ENCODE results near the gene GSTA2.

DNA sequence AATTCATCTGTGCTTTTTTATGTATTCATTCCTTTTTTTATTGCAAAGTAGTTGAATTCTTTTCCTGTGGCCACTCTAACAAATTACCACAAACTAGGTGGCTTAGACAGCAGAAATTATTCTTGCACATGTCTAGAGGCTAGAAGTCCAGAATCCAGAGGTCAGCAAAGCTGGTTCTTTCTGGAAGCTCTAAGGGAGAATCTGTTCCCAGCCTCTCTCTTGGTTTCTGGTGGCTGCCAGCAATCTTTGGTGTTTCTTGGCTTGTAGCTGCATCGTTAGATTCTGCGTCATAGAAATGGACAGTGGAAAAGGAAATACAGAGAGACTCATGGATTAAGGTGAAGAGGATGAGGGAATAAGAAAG, 39.3 kb downstream of the GSTA2 start:
- TF ChIP-seq, protein P1, sequence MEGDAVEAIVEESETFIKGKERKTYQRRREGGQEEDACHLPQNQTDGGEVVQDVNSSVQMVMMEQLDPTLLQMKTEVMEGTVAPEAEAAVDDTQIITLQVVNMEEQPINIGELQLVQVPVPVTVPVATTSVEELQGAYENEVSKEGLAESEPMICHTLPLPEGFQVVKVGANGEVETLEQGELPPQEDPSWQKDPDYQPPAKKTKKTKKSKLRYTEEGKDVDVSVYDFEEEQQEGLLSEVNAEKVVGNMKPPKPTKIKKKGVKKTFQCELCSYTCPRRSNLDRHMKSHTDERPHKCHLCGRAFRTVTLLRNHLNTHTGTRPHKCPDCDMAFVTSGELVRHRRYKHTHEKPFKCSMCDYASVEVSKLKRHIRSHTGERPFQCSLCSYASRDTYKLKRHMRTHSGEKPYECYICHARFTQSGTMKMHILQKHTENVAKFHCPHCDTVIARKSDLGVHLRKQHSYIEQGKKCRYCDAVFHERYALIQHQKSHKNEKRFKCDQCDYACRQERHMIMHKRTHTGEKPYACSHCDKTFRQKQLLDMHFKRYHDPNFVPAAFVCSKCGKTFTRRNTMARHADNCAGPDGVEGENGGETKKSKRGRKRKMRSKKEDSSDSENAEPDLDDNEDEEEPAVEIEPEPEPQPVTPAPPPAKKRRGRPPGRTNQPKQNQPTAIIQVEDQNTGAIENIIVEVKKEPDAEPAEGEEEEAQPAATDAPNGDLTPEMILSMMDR (IDR thresholded peaks at IDR 0.05 in 4 of 5, conservative IDR thresholded peaks at IDR 0.05 in 1 of 5), result no peak
- TF ChIP-seq POLR2A (IDR thresholded peaks at IDR 0.05), result no peak

Measured in gastrocnemius medialis (tissue), 4 donors.